ENCODE data around the gene TNFRSF19. TPM values are rescaled to one million over a fixed set of nuclear protein-coding genes. Genes with fewer than 3 reads are reported as not detected.

TNFRSF19 gene
- total RNA-seq, 1 donor from 2014 or later, result 1.5 TPM

DNA sequence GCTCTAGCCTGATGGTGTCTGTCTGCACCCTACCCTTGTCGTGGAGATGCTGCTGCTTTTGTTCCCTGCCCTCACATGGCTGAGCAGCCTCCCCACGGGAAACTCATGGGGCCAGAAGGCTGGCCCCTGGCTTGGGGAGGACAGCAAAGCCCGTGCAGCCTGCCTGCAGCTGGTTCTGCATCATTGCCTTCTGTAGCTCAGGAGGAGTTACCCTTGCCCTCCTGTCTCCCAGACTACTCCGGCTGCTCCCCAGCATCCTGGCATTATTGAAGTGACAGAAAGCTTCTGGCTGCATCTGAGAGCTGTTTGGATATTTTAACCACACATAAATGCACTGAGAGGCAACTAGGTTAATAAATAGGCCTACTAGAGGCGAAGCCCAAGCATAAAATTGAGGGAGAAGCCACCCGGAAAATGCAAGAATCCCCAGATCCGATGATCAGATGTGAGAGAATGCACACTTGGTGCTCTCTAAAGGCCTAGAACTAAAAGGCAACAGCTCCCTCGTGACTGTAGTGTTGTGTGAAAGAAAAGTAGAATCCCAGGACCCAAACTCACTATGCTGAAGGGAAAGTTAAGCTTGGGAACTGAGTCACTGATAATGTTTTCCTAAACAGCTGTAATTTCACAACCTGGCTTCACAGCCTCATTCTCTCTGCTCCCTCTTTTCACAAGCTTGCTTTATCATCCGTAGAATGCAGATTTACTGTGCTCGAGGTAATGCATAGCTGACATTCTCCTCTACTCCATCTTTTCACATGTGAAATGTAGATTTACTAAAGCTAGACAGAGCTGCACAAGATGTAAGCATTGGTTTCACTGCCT, 110.8 kb downstream of the TNFRSF19 start:
- no peak for DNase-seq (ENCODE audit: low spot score)

DNA sequence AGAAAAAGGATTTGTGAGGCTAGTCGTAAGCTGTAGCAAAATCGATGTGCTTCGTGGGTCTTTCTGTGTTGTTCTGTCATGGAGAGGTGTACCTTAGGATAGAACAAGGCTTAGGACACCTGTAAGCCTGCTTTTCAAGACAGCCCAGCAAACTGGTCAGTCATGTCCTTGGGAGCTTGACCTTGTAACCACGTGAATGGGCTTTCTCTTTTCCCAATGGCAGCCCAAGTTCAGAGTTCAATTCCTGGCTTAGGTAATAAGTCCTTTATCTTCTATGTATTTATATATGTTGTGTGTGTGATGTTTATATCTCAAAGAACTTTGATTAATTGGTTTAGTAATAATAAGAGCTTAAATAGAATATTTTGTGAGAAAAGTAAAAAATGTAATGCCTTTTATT, 112.9 kb downstream of the TNFRSF19 start:
- DNase-seq (ENCODE audit: low spot score), result no peak

DNA sequence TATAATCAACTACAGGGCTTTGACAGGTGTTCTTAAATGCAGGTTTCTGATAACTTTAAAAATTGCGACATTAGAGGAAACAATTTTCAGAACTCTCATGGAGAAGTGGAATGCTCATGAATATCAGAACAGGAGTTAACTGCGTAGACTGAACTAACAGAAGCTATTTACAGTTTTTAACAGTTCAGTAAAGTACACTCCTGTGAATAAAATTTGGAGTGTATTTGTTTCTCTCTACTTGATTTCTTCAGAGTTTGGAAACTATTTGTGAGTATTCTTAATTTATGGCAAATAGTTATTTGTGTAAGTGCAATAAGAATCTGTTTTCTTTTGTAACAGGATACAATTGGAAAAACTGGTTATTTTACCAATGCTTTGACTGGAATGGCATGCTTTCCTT, 114.4 kb downstream of the TNFRSF19 start:
- DNase-seq (ENCODE audit: low spot score), result no peak

DNA sequence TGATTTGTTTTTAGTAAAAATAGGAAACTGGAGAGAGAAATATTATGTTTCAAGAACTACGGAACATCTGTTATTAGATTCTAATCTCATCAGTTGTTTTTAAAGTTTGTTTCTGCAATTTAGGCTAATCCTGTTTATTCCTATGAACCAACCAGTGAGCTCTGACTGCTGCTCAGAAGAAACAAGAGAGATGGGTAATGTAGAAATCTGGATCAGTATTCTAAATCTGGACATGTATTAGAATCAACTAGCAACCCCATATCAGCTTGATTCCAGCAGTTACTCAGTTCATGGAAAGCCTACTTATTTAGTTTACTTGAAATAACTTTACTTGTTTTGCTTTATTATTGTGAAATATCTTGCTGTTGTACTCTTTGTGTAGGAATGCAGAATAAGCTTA, 115.2 kb downstream of the TNFRSF19 start:
- DNase-seq (ENCODE audit: low spot score), result no peak

DNA sequence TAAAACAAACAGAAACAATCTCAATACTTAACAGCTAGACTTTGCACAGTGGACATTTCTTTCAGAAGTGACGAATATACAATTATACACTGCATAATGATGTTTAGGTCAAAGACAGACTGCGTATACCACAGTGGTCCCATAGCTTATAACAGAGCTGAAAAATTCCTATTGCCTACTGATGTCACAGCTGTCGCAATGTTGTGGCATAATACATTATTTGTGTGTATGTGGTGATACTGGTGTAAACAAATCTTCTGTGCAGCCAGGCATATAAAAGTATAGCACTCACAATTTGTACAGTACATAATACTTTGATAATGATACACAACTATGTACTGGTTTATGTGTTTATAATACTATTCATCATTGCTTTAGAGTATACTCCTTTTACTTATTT, 116.7 kb downstream of the TNFRSF19 start:
- no peak for DNase-seq (ENCODE audit: low spot score)

DNA sequence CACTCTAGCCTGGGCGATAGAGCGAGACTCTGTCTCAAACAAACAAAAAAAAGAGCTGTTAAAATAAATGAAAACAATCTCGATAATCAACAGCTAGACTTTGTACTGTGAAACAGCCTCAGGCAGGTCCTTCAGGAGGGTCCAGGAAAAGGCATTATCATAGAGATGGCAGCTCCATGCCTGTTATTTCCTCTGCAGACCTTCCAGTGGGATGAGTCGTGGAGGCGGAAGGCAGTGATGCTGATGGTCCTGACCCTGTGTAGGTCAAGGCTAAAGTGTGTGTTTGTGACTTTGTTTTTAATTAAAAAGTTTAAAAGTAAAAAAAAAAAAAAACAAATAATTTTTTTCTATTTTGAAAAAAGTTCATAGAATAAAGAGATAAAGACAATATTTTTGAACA, 117.4 kb downstream of the TNFRSF19 start:
- no peak for DNase-seq (ENCODE audit: low spot score)

DNA sequence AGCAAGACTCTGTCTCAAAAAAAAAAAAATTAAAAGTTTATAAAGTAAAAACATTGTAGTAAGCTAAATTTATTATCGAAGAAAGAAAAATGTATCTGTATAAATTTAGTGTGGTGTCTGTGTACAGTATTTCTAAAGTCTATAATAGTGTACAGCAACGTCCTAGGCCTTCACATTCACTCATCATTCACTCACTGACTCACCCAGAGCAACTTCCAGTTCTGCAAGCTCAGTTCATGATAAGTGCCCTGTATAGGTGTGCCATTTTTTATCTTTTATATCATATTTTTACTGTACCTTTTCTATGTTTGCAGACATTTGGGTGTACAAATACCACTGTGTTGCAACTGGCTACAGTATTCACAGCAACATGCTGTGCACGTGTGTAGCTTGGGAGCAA, 118.1 kb downstream of the TNFRSF19 start:
- no peak for DNase-seq (ENCODE audit: low spot score)

DNA sequence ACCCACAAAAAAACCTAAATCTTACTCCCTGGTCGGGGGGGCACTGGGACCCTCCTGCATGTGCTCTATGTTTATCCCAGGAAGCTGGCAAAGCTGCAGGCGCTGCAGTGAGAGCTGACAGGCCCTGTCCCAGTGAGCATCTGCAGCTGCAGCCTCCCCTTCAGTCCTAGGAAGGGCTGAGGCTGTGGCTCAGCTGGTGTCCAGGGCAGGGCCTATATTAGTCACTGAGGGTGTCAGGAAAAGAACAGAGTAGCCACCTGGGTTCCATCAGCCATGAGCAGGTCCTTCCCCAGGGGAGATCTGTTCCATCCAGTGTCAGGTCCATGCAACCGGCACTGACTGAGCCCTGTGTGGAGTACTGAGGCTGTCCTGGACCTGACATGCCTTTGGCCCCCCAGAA, 120.5 kb downstream of the TNFRSF19 start:
- no peak for DNase-seq (ENCODE audit: low spot score)

DNA sequence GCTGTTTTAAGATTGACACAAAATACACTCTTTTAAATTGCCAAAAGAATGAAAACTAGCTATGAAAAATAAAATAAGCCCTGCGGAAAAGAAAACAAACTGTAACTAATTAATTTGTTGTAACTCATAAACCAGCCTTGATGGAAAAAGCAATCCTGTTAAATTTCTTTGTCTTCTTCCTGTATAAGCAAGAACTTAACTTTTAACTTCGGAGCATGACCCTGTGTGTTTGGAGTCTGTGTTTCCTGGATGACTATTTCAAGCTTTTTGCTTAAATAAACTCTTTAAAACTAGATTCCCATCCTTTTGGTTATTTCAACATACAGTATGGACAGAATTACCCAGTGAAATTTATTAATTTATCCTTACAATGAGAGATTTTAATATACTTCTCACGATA, 122.6 kb downstream of the TNFRSF19 start:
- DNase-seq (ENCODE audit: low spot score), result no peak

DNA sequence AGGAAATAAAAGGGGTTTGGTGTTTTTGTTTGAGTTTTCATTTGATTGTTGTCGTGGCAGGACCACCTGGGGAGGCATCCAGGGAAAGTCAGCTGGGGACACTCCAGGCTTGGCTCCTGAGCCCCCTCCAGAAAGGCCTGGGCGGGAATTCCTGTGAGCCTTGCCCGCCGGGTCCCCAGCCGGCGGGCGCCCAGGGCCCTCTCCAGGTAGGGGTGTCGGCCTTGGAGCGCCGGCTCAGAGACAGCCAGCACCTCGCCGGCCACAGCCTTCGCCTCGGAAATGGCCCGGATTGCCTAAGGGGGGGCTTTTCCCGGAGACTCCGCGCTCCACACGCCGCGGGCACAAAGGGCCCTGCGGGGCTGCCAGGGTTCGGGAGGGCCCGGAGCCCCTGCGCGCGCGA, 125.0 kb downstream of the TNFRSF19 start:
- no peak for DNase-seq (ENCODE audit: low spot score)

DNA sequence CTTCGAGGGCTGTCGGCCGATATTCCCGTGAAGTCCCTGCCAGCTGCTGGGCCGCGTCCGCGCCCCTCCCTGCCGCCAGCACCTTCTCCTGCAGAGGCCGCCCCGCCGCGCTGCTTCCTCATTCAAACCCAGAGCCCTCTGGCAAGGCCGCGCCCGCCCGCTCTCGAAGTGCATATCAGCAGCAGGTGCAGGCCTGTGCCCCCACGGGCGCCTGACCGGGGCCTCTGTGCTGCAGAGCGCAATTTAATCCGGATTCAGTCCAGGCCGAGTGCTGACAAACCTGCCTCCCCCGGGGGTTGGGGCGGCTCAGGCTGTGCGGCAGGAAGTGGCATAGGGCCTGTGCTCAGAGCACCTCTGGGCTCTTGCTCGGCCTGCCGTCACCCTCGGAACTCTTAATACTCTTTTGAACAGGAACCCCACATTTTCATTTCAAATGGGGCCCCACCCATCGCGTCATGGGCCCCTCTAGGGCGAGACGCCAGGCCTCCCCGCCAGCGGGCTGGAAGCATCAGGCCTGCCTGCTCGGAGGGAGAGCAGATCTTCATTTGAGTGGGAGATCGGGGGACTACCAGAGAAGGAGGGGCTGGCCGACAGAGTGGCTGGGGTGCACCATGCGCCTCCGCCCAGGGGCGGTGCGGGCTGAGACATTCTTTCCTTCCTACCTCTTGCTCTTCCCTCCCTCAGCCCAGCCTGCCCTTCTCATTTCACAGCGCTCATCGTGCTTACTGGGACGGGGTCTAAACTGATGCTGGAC, 125.7 kb downstream of the TNFRSF19 start:
- DNase-seq (ENCODE audit: low spot score), result no peak

DNA sequence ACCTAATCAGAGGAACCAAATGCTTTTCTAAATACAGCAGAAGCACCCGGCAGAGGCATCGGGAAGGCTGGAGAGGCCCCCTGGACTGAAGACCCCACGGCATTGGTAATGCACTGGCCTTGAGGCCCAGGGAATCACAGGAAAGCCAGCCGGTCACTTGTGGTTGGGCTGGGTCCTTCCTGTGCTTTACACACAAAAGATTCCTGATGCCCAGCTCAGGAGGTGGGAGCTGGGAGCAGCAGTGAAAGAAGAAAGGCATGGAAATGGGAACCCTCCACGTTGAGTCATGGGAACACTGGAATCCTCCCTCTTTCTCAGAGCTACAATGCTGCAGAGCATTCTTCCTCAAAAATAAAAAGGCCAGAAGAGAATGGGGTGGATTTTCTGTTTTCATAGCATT, 126.4 kb downstream of the TNFRSF19 start:
- DNase-seq (ENCODE audit: low spot score), result no peak

DNA sequence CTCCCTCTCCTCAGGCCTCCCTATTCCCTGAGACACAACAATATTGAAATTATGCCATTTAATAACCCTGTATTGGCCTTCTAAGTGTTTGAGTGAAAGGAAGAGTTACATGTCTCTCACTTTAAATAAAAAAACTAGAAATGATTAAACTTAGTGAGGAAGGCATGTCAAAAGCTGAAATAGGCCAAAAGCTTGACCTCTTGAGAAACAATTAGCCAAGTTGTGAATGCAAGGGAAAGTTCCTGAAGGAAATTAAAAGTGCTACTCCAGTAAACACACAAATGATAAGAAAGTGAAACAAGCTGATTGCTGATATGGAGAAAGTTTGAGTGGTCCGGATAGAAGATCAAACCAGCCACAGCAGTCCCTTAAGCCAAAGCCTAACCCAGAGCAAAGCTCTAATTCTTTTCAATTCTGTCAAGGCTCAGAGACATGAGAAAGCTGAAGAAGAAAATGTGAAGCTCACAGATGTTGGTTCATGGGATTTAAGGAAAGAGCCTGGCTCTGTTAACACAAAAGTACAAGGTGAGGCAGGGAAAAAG, 127.6 kb downstream of the TNFRSF19 start:
- DNase-seq (ENCODE audit: low spot score), result no peak

DNA sequence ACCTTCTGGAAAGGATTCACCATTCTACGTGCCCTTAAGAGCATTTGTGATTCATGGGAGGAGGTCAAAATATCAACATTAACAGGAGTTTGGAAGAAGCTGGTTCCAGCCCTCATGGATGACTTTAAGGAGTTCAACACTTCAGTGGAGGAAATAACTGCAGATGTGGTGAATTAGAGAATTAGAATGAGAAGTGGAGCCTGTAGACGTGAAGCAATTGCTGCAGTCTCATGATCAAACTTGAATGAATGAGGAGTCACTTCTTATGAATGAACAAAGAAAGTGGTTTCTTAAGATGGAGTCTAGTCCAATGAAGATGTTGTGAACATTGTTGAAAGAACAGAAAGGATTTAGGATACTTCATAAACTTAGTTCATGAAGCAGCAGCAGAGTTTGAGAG, 129.1 kb downstream of the TNFRSF19 start:
- no peak for DNase-seq (ENCODE audit: low spot score)

DNA sequence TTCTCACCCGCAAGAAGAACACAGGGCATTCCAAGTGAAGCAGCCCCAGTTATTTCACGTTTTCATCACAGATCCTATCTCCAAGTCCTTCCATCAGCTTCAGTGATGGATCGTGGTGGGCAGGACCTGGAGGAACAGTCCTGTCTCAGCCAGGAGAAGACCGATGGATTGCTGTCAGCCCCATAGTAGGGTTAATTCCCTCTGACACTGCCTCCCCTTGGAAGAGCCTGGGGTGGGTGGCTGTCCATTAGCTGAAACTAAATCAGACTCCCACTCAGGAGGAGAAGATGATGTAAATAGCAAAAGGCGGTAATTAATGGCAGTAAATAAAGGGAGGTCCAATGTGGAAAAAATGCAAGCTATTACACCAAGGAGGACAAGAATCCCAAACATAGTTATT, 131.0 kb downstream of the TNFRSF19 start:
- no peak for DNase-seq (ENCODE audit: low spot score)

DNA sequence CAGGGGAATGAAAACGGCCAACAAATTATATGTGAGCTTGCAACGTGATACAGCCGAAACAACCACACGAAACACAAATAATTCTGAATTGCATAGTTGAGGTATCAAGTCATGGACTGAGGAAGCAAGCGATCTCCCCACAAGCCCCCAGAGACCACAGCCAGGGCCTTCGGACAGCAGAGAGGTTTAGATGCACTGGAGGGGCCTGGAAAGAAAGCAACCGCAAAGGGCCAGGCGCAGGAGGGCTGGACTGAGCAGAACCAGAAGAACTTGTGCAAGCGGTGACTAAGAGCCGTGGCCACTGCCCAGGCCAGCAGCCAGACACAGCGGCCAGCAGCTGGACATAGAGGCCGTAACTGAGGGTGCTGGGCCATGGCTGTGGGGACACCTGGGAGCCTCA, 131.4 kb downstream of the TNFRSF19 start:
- DNase-seq (ENCODE audit: low spot score), result no peak

DNA sequence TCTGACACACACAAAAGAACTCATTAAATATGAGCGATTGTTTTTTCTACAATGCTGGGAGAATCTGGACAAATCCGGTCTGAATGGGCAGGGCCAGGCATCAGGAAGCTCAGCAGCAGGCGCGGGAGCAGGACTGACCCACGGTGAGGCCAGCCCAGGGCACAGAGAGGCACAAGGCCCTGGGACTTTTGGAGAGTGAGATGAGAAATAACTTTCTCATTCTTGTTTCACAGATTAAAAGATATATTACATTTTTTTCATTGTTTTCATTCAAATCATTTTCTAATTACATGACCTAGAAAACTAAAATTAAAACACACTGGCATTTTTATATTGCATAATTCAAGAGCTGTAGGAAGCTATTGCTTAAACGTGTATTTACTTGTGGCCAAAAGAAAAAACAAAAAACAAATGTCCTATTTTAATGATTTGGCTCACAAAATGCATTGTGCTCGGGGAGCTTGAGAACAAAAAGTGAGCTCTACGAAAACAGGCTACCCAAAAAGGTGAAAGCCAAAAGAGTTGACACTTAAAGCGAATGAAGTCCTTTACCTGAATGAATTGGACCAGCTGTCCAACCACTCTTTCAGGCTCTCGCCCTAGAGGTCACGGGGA, 133.1 kb downstream of the TNFRSF19 start:
- DNase-seq (ENCODE audit: low spot score), result no peak

DNA sequence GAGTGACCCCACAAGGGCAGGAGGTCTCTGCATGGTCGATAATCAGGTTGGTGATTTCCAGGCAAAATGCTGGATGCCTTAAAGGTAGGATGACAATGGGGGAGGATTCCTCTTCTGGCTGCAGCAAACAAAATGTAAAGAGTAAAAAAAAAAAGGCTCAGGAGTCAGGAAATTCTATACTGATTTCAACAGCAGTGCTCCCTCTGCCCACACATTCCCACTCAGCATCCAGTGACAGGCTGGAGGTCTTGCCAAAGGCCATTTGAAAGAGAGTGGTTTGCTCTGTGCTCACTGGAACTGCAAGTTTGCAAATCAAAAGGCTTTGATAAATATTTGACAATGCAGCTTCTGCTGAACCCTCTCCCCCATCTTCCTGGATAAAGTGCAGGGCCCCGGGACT, 135.4 kb downstream of the TNFRSF19 start:
- no peak for DNase-seq (ENCODE audit: low spot score)

DNA sequence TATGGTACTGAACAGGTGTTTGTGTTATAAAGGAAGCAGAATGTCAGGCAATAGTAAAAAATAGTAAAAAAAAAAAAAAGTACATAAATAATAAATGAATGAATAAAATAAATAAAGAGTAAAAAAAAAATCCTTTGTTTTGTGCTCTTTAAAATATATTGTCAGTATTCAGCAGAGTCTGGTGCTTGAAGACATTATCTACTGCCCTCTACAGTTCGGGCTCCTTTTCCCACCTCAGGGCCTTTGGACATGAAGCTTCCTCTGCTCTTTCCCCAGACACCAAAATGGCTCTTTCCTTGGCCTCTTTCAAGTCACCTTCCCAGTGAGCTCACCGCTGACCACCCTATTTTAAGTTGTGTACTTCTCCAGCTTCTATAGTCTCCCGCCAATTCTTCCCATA, 137.5 kb downstream of the TNFRSF19 start:
- DNase-seq (ENCODE audit: low spot score), result no peak

DNA sequence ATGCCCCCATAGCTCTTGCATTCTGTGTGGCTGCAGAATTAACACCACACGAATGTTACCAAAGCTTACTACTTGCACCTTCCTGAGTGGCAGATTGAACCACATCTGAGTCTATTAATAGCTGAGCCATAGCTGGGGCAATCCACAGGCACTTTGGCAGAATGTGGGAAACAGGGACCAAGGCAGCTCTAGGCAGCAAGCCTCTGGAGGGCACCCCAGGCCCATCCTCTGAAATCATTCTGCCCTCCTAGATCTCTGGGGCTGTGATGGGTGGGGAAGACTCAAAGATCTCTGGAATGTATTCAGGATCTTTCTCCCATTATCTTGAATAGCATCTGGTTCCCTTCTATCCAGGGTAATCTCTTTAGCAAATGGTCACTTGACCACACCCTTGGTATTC, 139.3 kb downstream of the TNFRSF19 start:
- no peak for DNase-seq (ENCODE audit: low spot score)

DNA sequence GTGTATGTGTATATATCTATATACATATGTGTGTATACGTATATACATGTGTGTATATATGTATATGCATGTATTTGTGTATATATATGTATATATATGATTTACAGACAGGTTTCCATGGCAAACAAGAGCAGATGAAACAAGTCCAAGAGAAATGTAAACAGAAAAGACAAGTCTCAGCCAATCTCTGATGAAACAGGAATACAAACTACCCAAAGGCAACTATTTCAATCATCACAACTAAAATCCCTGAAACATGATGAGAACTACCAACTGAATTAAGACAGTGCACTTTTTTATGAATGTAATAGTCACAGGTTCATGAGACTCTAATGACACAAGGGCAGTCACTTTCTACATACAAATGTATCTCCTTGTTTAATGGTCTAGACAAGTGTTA, 140.2 kb downstream of the TNFRSF19 start:
- DNase-seq (ENCODE audit: low spot score), result no peak

DNA sequence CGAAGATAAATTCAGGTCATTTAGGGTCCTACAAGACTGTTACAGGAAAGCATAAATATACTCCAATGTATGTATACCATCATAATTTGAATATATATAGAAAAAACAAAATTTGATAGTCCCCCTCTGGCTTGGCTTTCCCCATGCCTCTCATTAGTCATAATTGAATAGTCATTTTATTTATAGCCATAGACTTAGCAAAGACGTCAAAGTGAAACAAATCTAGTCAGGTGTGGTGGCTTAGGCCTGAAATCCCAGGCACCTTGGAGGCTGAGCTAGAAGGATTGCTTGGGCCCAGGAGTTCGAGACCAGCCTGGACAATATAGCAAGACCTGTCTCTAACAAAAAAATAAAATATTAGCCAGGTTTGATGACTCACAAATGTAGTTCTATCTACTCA, 141.1 kb downstream of the TNFRSF19 start:
- no peak for DNase-seq (ENCODE audit: low spot score)

All from mesenteric fat pad (tissue), 1 donor.